Stomach smooth muscle (tissue), 2 donors: ENCODE measurements around the gene ACKR2.

Experiments used
- H3K27ac ChIP-seq: one replicate; pipeline ENCODE4 v1.7.0; 2013; ENCODE audit warnings: mild to moderate bottlenecking, low read length, inconsistent platforms
- H3K27me3 ChIP-seq, 2 donors: one replicate each; pipeline ENCODE4 v1.7.0; 2013; ENCODE audit warnings: low read length in 2 of 2; ENCODE audit not compliant: insufficient read depth in 2 of 2, control insufficient read depth in 1 of 2
- H3K36me3 ChIP-seq, 2 donors: one replicate each; pipeline ENCODE4 v1.7.0; 2013; ENCODE audit warnings: low read length in 2 of 2; ENCODE audit not compliant: control insufficient read depth in 2 of 2, insufficient read depth in 2 of 2
- H3K4me1 ChIP-seq: one replicate; pipeline ENCODE4 v1.7.0; 2013; ENCODE audit warnings: low read length; ENCODE audit not compliant: control insufficient read depth, insufficient read depth
- H3K4me3 ChIP-seq, 2 donors: one replicate each; pipeline ENCODE4 v1.7.0; 2013; ENCODE audit warnings: low read length in 2 of 2
- H3K9ac ChIP-seq, 2 donors: one replicate each; pipeline ENCODE4 v1.7.0; 2013; ENCODE audit warnings: low read length in 2 of 2, mild to moderate bottlenecking in 1 of 2
- H3K9me3 ChIP-seq, 2 donors: one replicate each; pipeline ENCODE4 v1.7.0; 2013; ENCODE audit warnings: low read length in 2 of 2; ENCODE audit not compliant: control insufficient read depth in 2 of 2
- donor health status: healthy.
- donor health status: Pancreatic carcinoma.

ACKR2 gene

GRCh38 chr3:42847731-42848130, 38.5 kb downstream of the ACKR2 start:
- Histone ChIP-seq H3K27ac (no peak overlapping the region), H3K4me1 (peaks cover 35% of the 10 kb centered on the region), H3K27me3 (no peaks in the 10 kb centered on the region), H3K36me3 (no peaks in the 10 kb centered on the region), H3K9ac (no peak overlapping the region), H3K9me3 (no peaks in the 10 kb centered on the region), H3K4me3 (no peak overlapping the region)

- no peak overlapping the region for H3K9ac ChIP-seq
- no peaks in the 10 kb centered on the region for H3K9me3 ChIP-seq
- H3K4me3 ChIP-seq = no peak overlapping the region
- no peaks in the 10 kb centered on the region for H3K36me3 ChIP-seq
- no peaks in the 10 kb centered on the region for H3K27me3 ChIP-seq
- H3K4me1 ChIP-seq = peaks cover 33% of the 10 kb centered on the region
- no peak overlapping the region for H3K27ac ChIP-seq
Measured at GRCh38 chr3:42849017-42849416, 39.8 kb downstream of the ACKR2 start.

- H3K36me3 ChIP-seq = no peaks in the 10 kb centered on the region
- H3K4me1 ChIP-seq = peaks cover 23% of the 10 kb centered on the region
- no peak overlapping the region for H3K9ac ChIP-seq
- H3K4me3 ChIP-seq = no peak overlapping the region
- H3K9me3 ChIP-seq = no peaks in the 10 kb centered on the region
- H3K27ac ChIP-seq = no peak overlapping the region
- no peaks in the 10 kb centered on the region for H3K27me3 ChIP-seq
Measured at GRCh38 chr3:42850263-42850662, 41.0 kb downstream of the ACKR2 start.

GRCh38 chr3:42851228-42851834, 42.1 kb downstream of the ACKR2 start:
- Histone ChIP-seq H3K27me3 (no peaks in the 10 kb centered on the region), H3K9me3 (no peaks in the 10 kb centered on the region), H3K27ac (no peak overlapping the region)

GRCh38 chr3:42852441-42852840, 43.2 kb downstream of the ACKR2 start:
- H3K4me1 ChIP-seq = peaks cover 5% of the 10 kb centered on the region
- H3K9ac ChIP-seq = no peak overlapping the region
- H3K27me3 ChIP-seq = no peaks in the 10 kb centered on the region
- no peak overlapping the region for H3K4me3 ChIP-seq
- no peaks in the 10 kb centered on the region for H3K9me3 ChIP-seq
- no peak overlapping the region for H3K27ac ChIP-seq
- H3K36me3 ChIP-seq = no peaks in the 10 kb centered on the region

More at GRCh38 chr3:42851228-42851834, 42.1 kb downstream of the ACKR2 start:
- no peak overlapping the region for H3K4me3 ChIP-seq
- H3K4me1 ChIP-seq = peaks cover 16% of the 10 kb centered on the region
- H3K36me3 ChIP-seq = no peaks in the 10 kb centered on the region
- H3K9ac ChIP-seq = no peak overlapping the region

GRCh38 chr3:42853056-42853455, 43.8 kb downstream of the ACKR2 start:
- no peak overlapping the region for H3K9ac ChIP-seq
- H3K9me3 ChIP-seq = no peaks in the 10 kb centered on the region
- H3K4me3 ChIP-seq = no peak overlapping the region
- no peaks in the 10 kb centered on the region for H3K27me3 ChIP-seq
- H3K27ac ChIP-seq = no peak overlapping the region
- peaks cover 4% of the 10 kb centered on the region for H3K4me1 ChIP-seq
- H3K36me3 ChIP-seq = no peaks in the 10 kb centered on the region

GRCh38 chr3:42853739-42854302, 44.6 kb downstream of the ACKR2 start:
- H3K9ac ChIP-seq = no peak overlapping the region
- no peaks in the 10 kb centered on the region for H3K27me3 ChIP-seq
- no peak overlapping the region for H3K4me3 ChIP-seq
- no peaks in the 10 kb centered on the region for H3K9me3 ChIP-seq
- no peaks in the 10 kb centered on the region for H3K36me3 ChIP-seq
- peaks cover 4% of the 10 kb centered on the region for H3K4me1 ChIP-seq
- no peak overlapping the region for H3K27ac ChIP-seq

GRCh38 chr3:42855219-42855546, 45.9 kb downstream of the ACKR2 start:
- H3K9ac ChIP-seq = no peak overlapping the region
- H3K36me3 ChIP-seq = no peaks in the 10 kb centered on the region
- no peaks in the 10 kb centered on the region for H3K27me3 ChIP-seq
- H3K4me1 ChIP-seq = peaks cover 4% of the 10 kb centered on the region
- H3K27ac ChIP-seq = no peak overlapping the region
- H3K9me3 ChIP-seq = no peaks in the 10 kb centered on the region
- no peak overlapping the region for H3K4me3 ChIP-seq

GRCh38 chr3:42855547-42856380, 46.5 kb downstream of the ACKR2 start:
- H3K36me3 ChIP-seq = no peaks in the 10 kb centered on the region
- H3K27me3 ChIP-seq = no peaks in the 10 kb centered on the region
- H3K4me1 ChIP-seq = peaks cover 4% of the 10 kb centered on the region
- no peaks in the 10 kb centered on the region for H3K9me3 ChIP-seq
- no peak overlapping the region for H3K27ac ChIP-seq
- H3K9ac ChIP-seq = no peak overlapping the region
- no peak overlapping the region for H3K4me3 ChIP-seq

GRCh38 chr3:42856544-42856943, 47.3 kb downstream of the ACKR2 start:
- H3K9me3 ChIP-seq = no peaks in the 10 kb centered on the region
- H3K27me3 ChIP-seq = no peaks in the 10 kb centered on the region
- no peak overlapping the region for H3K9ac ChIP-seq
- H3K4me3 ChIP-seq = no peak overlapping the region
- no peak overlapping the region for H3K27ac ChIP-seq
- H3K36me3 ChIP-seq = no peaks in the 10 kb centered on the region
- peaks cover 4% of the 10 kb centered on the region for H3K4me1 ChIP-seq
